ENCODE results near the gene GCAT. TPM values are rescaled to one million over a fixed set of nuclear protein-coding genes. Genes with fewer than 3 reads are reported as not detected.

GCAT gene
- total and polyA plus RNA-seq, 10 donors = 0.94 to 3.9 (median 1.9) TPM; not detected in 1

- WGBS, 5 donors = 0 to 1% (median 0%) methylated on average over 10 to 46 of the region's 46 CpGs
- no peak for TF ChIP-seq POLR2AphosphoS5 (IDR thresholded peaks at IDR 0.05)
- TF ChIP-seq, protein P1, sequence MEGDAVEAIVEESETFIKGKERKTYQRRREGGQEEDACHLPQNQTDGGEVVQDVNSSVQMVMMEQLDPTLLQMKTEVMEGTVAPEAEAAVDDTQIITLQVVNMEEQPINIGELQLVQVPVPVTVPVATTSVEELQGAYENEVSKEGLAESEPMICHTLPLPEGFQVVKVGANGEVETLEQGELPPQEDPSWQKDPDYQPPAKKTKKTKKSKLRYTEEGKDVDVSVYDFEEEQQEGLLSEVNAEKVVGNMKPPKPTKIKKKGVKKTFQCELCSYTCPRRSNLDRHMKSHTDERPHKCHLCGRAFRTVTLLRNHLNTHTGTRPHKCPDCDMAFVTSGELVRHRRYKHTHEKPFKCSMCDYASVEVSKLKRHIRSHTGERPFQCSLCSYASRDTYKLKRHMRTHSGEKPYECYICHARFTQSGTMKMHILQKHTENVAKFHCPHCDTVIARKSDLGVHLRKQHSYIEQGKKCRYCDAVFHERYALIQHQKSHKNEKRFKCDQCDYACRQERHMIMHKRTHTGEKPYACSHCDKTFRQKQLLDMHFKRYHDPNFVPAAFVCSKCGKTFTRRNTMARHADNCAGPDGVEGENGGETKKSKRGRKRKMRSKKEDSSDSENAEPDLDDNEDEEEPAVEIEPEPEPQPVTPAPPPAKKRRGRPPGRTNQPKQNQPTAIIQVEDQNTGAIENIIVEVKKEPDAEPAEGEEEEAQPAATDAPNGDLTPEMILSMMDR (IDR thresholded peaks at IDR 0.05 in 8 of 11, conservative IDR thresholded peaks at IDR 0.05 in 3 of 11) = no peak
- no peak for TF ChIP-seq POLR2A (IDR thresholded peaks at IDR 0.05)
- intact Hi-C loops (cut with DNase I; ENCODE audit: low total_unique reads) = no loop called here
- H3K4me3 ChIP-seq = peak overlapping the region; percentile 62 to 100 (median 84)
- DNase-seq = peak; percentile 94
- H3K27me3 ChIP-seq (replicated peaks in 1 of 7) = no peaks in the 10 kb centered on the region
- H3K9me3 ChIP-seq = no peaks in the 10 kb centered on the region
- peaks cover 13 to 40% (median 28%) of the 10 kb centered on the region in 6 donors for H3K4me1 ChIP-seq
- H3K36me3 ChIP-seq = peaks cover 0 to 16% (median 8%) of the 10 kb centered on the region in 6 donors
- peak overlapping the region; percentile 45 to 96 (median 92) for H3K27ac ChIP-seq
Measured at GRCh38 chr22:37843741-37844089, 36.0 kb downstream of the GCAT start.

DNA sequence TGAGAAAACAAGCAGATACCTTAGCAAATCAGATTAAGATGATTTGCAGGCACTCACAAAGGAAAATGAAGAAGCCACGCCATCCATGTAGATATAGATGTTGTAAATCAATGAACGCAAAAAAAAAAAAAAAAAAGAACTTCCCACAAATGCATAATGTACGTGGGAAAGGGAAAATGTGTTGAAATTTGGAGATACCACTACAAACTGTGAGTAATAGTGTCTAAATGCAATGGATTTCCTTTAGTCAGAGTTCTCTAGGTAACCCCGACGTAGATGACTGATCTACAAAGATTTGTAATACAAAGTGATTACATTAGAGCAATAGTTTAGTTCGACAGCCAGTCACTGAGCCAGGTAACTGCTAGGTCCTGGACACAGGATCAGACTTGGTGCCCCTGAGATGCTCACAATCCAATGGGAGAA, 37.2 kb downstream of the GCAT start:
- Histone ChIP-seq H3K36me3 (peaks cover 0 to 4% (median under 1%) of the 10 kb centered on the region in 6 donors), H3K9me3 (no peaks in the 10 kb centered on the region), H3K27ac (peak overlapping the region; percentile 78 to 96 (median 92)), H3K4me1 (peaks cover 15 to 49% (median 33%) of the 10 kb centered on the region in 6 donors), H3K4me3 (peak overlapping the region; percentile 26 to 100 (median 84)), H3K27me3 (replicated peaks in 1 of 7) (no peaks in the 10 kb centered on the region)
- intact Hi-C loops (cut with DNase I; ENCODE audit: low total_unique reads) = no loop called here
- DNase-seq = no peak
- TF ChIP-seq POLR2AphosphoS5 (IDR thresholded peaks at IDR 0.05) (no peak), POLR2A (IDR thresholded peaks at IDR 0.05) (no peak)
- TF ChIP-seq, protein P1 (IDR thresholded peaks at IDR 0.05 in 8 of 11, conservative IDR thresholded peaks at IDR 0.05 in 3 of 11) = no peak
- 76 to 91% (median 83%) methylated on average over 6 of the region's 6 CpGs for WGBS, 5 donors

DNA sequence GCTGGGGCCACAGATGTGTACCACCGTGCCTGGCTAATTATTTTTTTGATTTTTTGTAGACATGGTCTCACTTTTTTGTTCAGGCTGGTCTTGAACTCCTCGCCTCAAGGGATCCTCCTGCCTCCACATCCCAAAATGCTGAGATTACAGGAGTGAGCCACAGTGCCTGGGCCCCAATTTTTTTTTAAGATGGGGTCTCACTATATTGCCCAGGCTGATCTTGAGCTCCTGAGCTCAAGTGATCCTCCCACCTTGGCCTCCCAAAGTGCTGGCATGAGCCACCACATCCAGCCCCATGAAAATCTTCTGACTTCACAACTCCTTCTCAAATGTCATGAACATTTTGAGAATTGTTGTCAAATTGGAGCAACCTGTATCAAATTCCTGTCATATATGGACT, 38.7 kb downstream of the GCAT start:
- WGBS, 5 donors = 94 to 98% (median 95%) methylated on average over 2 of the region's 2 CpGs
- intact Hi-C loops (cut with DNase I; ENCODE audit: low total_unique reads) = no loop called here
- Histone ChIP-seq H3K4me1 (peaks cover 27 to 64% (median 48%) of the 10 kb centered on the region in 6 donors), H3K27ac (no peak overlapping the region), H3K4me3 (no peak overlapping the region), H3K9me3 (no peaks in the 10 kb centered on the region), H3K27me3 (replicated peaks in 1 of 7) (no peaks in the 10 kb centered on the region), H3K36me3 (peaks cover 0 to 10% (median 5%) of the 10 kb centered on the region in 6 donors)
- TF ChIP-seq, protein P1 (IDR thresholded peaks at IDR 0.05 in 8 of 11, conservative IDR thresholded peaks at IDR 0.05 in 3 of 11) = no peak
- TF ChIP-seq POLR2AphosphoS5 (IDR thresholded peaks at IDR 0.05) (no peak), POLR2A (IDR thresholded peaks at IDR 0.05) (no peak)
- DNase-seq = no peak

- TF ChIP-seq POLR2A (IDR thresholded peaks at IDR 0.05) = no peak
- no peak for TF ChIP-seq POLR2AphosphoS5 (IDR thresholded peaks at IDR 0.05)
- TF ChIP-seq, protein P1 (IDR thresholded peaks at IDR 0.05 in 8 of 11, conservative IDR thresholded peaks at IDR 0.05 in 3 of 11) = no peak
- WGBS, 5 donors = 16 to 42% (median 34%) methylated on average over 27 of the region's 27 CpGs
- intact Hi-C loops (cut with DNase I; ENCODE audit: low total_unique reads) = no loop called here
Measured at GRCh38 chr22:37848587-37849088, 40.9 kb downstream of the GCAT start.

More at GRCh38 chr22:37848587-37849088, 40.9 kb downstream of the GCAT start:
- no peak for DNase-seq
- Histone ChIP-seq H3K27ac (peak overlapping the region; percentile 72 to 97 (median 94)), H3K4me3 (peak overlapping the region; percentile 56 to 97 (median 82)), H3K27me3 (replicated peaks in 1 of 7) (no peaks in the 10 kb centered on the region), H3K4me1 (peaks cover 13 to 66% (median 44%) of the 10 kb centered on the region in 6 donors), H3K36me3 (peaks cover 0 to 32% (median 25%) of the 10 kb centered on the region in 6 donors), H3K9me3 (no peaks in the 10 kb centered on the region)

Measured in spleen (tissue), 11 donors.